GM18507 (cell line): Measurements from ENCODE around the gene BTBD16.

Experiments used
- DNase-seq: peaks from one replicate; pipeline ENCODE4 v3.0.0; 2011; ENCODE audit warnings: low read depth; ENCODE audit not compliant: insufficient read length; ENCODE audit errors: extremely low spot score
- FAIRE-seq: peaks from 2 replicates; lab custom pipeline; 2011; peaks lifted over from hg19 to GRCh38; lab: Jason Lieb, UNC

Gene BTBD16

GRCh38 chr10:122246830-122247520 lies 24.1 kb upstream of the BTBD16 start:
- FAIRE-seq (no peak), DNase-seq (no peak)

- FAIRE-seq = no peak
- DNase-seq = no peak
These were observed 22.5 kb upstream of the BTBD16 start for GRCh38 chr10:122248356-122249302.

GRCh38 chr10:122249303-122249850 lies 21.7 kb upstream of the BTBD16 start:
- FAIRE-seq (no peak), DNase-seq (no peak)

GRCh38 chr10:122249991-122250750 lies 20.9 kb upstream of the BTBD16 start:
- DNase-seq = no peak
- FAIRE-seq = no peak

- FAIRE-seq (no peak), DNase-seq (no peak)
These were observed 19.4 kb upstream of the BTBD16 start for GRCh38 chr10:122251459-122252255.

- DNase-seq (no peak), FAIRE-seq (no peak)
These were observed 18.3 kb upstream of the BTBD16 start for GRCh38 chr10:122252805-122253204.

- no peak for DNase-seq
- FAIRE-seq = no peak
These were observed 17.5 kb upstream of the BTBD16 start for GRCh38 chr10:122253605-122254004.

- no peak for DNase-seq
- no peak for FAIRE-seq
These were observed 16.3 kb upstream of the BTBD16 start for GRCh38 chr10:122254831-122255230.

GRCh38 chr10:122255509-122256301 lies 15.4 kb upstream of the BTBD16 start:
- DNase-seq = no peak
- FAIRE-seq = no peak

- no peak for DNase-seq
- FAIRE-seq = no peak
These were observed 14.1 kb upstream of the BTBD16 start for GRCh38 chr10:122257041-122257440.

GRCh38 chr10:122258136-122259074 lies 12.7 kb upstream of the BTBD16 start:
- no peak for DNase-seq

GRCh38 chr10:122259075-122259466 lies 12.0 kb upstream of the BTBD16 start:
- FAIRE-seq (no peak), DNase-seq (no peak)

More at GRCh38 chr10:122258136-122259074, 12.7 kb upstream of the BTBD16 start:
- FAIRE-seq = no peak

- DNase-seq (no peak), FAIRE-seq (no peak)
These were observed 9.5 kb upstream of the BTBD16 start for GRCh38 chr10:122261584-122261983.

- FAIRE-seq (no peak), DNase-seq (no peak)
These were observed 7.1 kb upstream of the BTBD16 start for GRCh38 chr10:122263971-122264370.

- FAIRE-seq = no peak
- DNase-seq = no peak
These were observed 6.7 kb upstream of the BTBD16 start for GRCh38 chr10:122264436-122264835.

GRCh38 chr10:122264931-122265330 lies 6.2 kb upstream of the BTBD16 start:
- DNase-seq (no peak), FAIRE-seq (no peak)

- DNase-seq (no peak), FAIRE-seq (no peak)
These were observed 5.2 kb upstream of the BTBD16 start for GRCh38 chr10:122265896-122266295.
